GM12873 (cell line): ENCODE data around the gene COQ10A.

Source experiments
- TF ChIP-seq, protein P1 (sequence below): IDR thresholded peaks from 2 replicates; pipeline ENCODE4 v1.5.1; 2012; ENCODE audit warnings: low read depth, mild to moderate bottlenecking, moderate library complexity, low read length, control low read depth; ENCODE audit not compliant: insufficient read depth; ENCODE audit errors: missing control alignments

COQ10A gene

DNA sequence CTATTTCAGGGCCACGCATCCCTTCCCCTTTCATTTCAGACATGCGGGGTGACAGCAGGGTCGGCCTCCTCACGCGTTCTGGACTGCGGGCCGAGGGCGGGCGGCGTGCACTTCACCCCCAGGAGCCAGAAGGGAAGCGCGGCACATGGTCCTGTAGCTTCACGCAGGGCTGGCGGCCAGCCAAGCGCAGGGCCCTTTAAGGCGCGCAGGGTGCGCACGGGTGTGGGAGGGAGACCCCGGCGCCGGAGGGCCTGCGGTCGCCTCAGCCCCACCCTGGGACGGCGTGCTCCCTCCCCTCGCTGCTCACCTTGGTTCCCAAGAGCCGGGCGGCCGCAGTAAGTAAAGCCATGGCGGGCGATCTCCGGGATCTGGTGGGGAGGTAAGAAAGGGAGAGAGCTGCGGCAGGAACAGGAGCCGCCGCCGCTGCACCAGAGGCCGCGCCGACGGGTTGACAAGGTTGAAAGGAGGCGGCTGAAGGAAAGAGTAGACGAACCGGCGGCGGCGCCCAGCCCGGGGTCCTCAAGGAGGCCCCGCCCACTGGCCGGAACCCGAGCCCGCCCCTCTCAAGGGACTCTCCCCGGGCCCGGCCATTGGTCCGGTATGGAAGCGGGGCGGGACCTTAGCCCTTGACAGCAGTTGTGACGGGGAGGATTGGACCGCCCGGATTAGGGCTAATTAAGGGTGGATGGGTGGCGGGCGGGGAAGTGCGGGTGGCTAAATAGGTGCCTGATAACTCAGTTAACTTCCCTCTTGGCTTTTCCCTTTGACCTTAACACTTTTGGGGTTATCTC is 33.3 kb downstream of the COQ10A start, which contains the start of gene CS:
CS (minus strand) TSS at position 478 of the 791 bp plus-strand sequence; CDS start at position 349, 129 bp downstream.
- TF ChIP-seq, protein P1, sequence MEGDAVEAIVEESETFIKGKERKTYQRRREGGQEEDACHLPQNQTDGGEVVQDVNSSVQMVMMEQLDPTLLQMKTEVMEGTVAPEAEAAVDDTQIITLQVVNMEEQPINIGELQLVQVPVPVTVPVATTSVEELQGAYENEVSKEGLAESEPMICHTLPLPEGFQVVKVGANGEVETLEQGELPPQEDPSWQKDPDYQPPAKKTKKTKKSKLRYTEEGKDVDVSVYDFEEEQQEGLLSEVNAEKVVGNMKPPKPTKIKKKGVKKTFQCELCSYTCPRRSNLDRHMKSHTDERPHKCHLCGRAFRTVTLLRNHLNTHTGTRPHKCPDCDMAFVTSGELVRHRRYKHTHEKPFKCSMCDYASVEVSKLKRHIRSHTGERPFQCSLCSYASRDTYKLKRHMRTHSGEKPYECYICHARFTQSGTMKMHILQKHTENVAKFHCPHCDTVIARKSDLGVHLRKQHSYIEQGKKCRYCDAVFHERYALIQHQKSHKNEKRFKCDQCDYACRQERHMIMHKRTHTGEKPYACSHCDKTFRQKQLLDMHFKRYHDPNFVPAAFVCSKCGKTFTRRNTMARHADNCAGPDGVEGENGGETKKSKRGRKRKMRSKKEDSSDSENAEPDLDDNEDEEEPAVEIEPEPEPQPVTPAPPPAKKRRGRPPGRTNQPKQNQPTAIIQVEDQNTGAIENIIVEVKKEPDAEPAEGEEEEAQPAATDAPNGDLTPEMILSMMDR: no peak

DNA sequence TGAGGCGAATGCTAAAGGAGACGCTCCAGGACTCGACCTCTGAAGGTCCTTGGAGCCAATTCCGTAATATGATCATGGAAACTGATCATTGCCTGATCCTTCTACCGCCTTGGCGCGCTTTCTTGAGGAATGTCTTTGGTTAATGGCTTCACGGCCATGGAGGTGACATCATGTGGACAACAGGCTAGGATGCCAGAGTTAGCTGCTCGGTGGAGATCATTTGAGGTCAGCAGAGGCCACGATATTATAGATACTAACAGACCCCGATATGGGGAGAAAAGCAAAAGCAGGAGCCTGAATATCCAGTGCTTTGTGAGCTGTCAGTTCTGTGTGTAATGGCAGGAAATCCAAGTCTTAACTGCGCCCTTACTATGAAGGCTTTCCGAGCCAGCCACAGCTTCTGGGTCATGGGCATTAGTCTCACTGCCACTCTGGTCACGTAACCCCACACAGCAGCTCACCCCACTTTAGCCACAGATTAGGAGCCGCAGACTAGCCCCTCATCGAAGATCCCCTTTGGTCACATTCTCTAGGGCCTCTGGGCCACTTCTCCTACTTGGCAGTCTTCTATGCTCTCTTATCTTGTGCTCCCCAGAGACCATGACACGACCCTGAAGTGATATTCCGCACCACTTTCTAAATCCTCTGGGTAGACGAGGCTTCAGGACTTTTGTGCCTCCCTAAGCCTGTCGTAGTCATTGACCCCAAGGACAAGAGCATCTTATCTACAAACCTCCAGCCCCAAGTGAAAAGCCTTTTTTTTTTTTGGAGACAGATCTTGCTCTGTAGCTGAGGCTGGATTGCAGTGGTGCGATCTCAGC is 34.1 kb downstream of the COQ10A start:
- TF ChIP-seq, protein P1: no peak

DNA sequence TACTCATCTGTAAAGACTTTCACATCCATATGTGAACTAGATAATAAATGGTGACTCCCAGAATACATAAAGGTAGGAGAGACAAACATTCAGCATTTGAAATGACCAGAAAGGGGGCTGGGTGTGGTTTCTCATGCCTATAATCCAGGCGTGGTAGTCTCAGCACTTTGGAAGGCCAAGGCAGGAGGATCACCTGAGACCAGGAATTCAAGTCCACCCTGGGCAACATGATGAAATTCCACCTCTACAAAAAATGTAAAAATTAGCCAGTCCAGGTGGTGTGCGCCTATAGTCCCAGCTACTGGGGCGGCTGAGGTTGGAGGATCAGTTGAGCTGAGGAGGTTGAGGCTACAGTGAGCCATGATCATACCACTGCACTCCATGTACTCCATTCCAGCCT is 37.5 kb downstream of the COQ10A start:
- TF ChIP-seq, protein P1: no peak

DNA sequence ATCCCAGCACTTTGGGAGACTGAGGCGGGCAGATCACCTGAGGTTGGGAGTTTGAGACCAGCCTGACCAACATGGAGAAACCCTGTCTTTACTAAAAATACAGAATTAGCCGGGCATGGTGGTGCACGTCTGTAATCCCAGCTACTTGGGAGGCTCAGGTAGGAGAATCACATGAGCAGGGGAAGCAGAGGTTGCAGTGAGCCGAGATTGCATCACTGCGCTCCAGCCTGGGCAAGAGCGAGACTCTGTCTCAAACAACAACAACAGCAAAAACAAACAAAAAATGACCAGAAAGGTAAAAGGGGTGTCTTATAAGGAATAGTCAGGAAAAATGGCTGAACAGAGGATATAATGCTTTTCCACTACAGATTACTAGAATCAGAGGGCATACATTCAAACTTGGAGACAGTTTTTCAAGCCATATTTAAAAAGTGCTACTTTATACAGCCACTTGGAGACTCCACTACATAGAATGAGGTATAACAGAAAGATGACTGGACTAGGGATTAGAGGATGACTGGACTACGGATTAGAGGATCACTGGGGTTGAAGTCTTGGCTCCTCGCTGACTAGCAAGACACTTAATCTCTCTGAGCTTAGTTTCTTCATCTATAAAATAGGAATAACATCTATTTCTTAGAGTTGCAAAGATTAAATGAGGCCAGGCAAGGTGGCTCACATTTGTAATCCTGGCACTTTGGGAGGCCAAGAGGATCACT is 38.3 kb downstream of the COQ10A start:
- TF ChIP-seq, protein P1: no peak

DNA sequence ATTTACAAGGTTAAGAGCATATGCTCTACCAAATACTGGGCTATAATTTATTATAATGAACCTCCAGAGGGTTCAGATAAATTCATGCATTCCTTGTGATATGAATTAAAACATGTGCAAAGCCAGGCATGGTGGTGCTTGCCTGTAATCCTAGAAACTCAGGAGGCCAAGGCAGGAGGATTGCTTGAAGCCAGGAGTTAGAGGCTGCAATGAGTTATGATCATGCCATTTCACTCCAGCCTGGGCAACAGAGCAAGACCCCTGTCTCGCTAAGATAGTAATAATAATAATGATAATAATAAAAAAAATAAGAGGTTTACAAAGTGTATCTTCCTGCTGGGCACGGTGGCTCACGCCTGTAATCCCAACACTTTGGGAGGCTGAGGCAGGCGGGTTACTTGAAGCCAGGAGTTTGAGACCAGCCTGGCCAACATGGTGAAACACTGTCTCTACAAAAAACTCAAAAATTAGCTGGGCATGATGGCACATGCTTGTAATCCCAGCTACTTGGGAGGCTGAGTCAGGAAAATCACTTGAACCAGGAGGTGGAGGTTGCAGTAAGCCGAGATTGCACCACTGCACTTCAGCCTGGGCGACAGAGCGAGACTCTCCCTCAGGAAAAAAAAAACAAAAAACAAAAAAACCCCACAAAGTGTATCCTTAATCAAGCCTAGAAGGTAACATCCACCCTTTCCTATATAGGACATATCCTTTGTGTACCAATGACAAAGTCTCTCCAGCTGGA is 40.7 kb downstream of the COQ10A start:
- TF ChIP-seq, protein P1: no peak

DNA sequence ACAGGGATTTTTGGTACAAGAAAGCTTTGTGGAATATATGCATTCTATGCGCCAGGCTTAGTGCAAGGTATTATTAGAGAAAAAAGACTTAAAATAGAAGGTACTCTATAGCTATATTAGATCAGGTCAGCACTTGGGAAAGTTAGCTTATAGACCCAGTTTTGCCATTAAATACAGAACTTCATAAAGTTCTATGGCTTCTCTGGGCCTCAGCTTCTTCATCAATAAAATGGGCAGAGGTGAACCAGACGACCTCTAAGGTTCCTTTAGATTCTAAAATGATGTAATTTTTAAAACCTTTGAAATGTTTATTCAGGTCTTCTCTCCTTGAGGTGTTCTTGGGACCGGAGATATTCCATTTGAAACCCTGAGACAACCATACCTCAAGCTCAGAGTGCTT is 42.0 kb downstream of the COQ10A start:
- TF ChIP-seq, protein P1: no peak
